T-helper 2 cell treated with Interferon-gamma antibody and Interleukin-4, amounts not matched to agents 100 ng/mL and 5 ng/mL, for 36 hours (primary cell): Measurements from ENCODE around the gene EFEMP2. TPM values are rescaled to one million over a fixed set of nuclear protein-coding genes. Genes with fewer than 3 reads are reported as not detected.
"Not testable (repeated sequence)": the region's sequence is repeated elsewhere in the genome, so short reads cannot be mapped to it uniquely, and the experiment has no call there.

Source experiments
- intact Hi-C: fragments of 100-400 bp; cut with micrococcal nuclease; formaldehyde crosslinking; loops from one replicate; pipeline ENCODE4 v1.15.1; 2023
- total RNA-seq: library from RNA; stranded (reverse); gene quantifications from 2 replicates; pipeline ENCODE4 v1.2.3, GENCODE V29; 2022

The EFEMP2 gene
- total RNA-seq, 1 donor from 2014 or later, result 5.4 TPM

DNA sequence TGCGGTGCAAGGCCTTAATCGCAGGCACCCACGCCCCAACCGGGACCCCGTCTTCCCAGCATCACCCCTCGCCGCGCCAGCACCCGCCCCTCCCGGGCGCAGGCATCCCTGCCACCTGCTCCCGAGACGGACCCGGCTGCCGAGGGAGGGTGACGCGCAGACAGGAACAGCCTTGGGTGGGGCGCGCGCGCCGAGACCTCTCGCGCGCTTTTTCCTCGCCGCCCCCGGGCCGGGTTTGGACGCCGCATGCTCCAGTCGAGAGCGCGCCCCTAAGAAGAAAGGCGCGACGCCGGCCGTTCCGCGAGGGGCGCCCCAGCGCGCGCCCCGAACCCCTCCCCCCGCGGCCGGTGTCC is 15.1 kb downstream of the EFEMP2 start:
- intact Hi-C loops, result no loop called here

DNA sequence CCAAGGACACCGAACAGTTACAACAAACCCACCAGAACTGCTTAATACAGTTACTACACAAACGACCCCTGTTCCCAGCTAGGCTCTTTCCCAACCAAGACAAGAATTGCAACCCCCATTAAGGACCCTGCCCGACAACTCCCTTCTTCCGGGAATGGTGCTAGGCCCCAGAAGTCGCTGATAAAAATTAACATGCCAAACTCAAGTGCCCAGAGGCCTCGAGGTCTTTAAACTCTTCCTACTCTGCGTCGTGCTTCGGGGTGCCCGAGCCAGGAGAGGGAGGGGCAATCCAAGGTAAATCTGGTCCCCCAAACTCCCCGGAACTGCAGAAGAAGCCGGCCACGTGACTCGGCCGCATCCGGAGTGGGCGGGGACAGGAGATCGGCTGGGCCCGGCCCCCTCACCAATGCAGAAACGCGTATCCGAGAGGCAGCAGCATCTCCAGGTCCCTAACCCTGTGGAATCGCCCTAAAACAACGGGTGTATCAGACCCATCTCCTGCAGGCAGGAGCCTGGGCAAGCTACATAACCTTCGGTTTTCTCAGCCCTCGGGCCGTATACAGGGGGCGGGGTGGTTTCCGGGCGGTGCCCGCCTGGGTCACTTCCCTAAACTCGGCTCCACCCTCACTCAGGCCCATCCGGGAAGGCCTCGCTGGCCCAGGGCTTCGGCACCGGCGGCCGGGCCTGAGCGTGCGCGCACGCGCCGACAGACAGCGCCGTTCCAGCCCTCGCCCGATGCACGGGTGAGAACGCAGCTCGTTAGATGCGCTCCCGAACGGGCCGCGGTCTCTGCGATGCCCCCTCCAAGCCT is 15.7 kb downstream of the EFEMP2 start:
- intact Hi-C loops, result no loop called here

DNA sequence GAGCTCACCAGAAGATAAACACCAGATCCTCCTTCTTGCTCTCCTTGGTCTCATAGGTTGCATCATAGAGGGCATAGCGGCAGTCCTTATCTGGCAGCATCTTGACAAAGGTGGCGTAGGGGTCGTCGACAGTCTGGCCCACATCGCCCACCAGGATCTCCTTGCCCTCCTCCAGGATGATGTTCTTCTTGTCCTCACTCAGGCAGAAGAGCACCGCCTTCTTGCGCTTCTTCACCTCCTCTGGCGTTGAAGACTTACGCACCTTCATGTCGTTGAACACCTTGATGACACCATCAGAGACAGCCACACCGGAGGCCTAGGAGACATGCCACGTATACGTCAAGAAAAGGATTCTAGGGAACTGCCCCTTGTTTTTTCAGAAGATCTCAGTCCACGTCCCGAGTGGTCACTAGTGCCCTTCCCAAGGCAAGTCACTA is 16.7 kb downstream of the EFEMP2 start:
- intact Hi-C loops, result no loop called here

DNA sequence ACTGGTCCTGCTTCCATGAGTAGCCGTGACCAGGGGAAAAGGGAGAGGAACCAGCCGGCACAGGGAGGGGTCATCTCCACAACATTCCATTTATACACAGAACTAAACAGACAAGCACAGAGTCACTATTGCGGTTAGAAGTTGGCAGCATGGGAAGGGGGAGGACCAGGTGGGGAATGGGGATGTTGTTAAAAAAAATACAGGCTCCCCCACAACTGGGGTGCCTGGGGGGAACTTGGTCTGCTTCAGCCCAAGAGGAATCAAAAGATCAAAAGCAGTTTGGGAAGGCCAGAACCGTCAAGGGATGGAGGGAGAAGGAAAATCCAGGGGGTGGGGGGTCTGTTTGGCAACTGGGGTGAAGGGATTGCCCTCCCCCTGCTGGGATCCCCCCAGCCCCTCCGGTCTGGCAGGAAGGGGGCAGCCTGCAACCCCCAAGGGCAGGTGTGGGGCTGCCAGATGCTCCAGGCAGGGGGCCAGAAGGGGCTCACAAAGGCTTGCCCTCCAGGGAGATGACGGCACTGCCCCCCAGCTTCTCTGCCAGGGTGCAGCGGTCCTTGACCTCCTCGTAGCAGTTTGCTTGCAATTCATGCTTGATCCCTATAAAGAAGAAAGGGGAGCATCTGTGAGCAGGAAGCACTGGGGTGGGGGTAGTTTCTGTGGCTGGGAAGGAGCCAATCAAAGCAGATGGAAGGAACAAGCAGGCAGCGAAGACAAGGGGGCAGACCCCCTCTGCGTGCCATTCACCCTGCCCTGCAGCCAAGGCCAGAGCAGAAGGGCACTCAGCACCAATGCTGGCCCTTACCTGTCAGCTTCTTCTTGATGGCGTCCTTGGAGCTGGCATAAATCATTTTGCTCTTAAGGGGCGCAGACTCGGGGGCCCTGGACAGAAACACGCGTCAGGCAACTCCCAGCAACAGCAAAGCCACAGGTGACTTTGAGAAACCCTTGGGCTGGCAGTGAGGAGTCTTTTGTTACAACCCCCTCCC is 17.5 kb downstream of the EFEMP2 start:
- intact Hi-C loops, result no loop called here

DNA sequence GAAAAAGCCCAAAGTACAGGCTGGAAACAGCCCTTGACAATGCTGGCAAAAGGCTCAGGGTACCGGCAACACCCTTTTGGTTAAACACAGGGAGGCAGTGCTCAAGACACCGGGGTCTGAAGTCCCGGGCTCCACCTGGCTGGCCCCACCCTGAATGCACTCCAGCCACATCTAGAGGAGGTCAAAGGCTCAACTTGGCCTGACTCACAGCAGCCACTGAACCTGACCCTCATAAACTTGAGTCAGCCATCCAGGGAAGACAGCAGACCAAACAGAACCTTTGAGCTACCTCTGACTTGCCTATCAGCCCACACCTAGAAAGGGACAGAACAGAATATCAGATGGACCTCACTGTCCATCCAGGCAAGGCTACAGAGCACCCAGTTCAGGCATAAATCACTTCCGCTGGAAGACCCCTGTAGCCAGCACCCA is 18.4 kb downstream of the EFEMP2 start:
- intact Hi-C loops, result no loop called here

DNA sequence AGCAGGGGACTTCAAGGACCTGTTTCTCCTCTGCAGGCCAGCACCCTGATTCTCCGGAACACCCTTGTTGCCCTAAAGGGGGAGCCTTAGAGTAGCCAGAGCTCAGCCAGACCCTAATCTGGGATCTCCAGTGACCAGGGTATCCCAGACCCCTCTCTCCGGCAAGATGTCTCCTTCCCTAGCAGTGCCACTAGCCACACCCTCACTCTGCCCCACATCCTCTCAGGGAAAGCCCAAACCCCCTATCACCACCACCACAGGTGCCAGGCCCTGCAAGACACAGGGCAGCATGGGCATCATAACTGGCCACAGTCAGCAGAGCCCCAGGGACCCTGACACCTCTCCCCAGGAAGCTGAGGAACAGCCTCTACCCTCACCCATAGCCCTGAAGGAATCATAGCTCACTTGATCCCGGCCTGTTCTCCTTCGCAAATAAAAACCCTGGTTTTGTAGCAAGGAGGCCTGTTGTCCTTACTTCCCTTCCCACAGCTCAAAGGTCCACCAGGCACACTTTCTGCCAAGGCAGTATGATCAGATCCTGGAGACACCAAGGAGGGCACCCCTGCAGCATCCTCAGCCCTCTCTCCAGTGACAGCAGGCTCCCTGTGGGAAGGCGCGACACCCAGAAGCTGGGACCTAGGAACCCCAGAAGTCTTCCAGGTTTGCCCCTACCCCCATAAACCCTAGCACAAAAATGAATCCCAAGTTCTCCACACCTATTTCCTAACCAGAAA is 19.2 kb downstream of the EFEMP2 start:
- intact Hi-C loops, result no loop called here

DNA sequence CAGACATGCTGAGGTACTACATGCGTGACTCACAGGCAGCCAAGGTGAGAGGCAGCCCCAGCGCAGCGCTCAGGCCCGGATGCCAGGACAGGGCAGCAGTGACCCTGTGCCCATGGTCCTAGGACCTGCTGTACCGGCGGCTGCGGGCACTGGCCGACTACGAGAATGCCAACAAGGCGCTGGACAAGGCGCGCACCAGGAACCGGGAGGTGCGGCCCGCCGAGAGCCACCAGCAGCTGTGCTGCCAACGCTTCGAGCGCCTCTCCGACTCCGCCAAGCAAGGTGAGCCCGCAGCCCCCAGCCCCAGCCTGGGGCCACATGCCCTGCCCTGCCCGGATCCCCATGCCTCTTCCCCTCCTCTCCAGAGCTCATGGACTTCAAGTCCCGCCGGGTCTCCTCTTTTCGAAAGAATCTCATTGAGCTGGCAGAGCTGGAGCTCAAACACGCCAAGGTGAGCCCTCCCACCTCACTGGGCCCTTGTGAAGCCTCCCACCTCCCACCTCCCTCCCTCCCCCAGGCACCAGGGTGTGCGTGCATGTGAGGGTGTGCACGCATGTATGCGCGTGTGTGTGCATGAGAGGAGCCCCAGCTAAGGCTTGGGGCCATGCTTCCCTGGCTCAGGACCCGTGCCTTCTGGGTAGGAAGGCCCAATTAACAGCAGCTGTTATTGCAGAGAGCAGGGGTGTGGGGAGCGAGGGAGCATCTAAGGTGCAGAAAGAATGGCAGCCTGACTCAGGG is 19.9 kb downstream of the EFEMP2 start:
- intact Hi-C loops, result no loop called here

DNA sequence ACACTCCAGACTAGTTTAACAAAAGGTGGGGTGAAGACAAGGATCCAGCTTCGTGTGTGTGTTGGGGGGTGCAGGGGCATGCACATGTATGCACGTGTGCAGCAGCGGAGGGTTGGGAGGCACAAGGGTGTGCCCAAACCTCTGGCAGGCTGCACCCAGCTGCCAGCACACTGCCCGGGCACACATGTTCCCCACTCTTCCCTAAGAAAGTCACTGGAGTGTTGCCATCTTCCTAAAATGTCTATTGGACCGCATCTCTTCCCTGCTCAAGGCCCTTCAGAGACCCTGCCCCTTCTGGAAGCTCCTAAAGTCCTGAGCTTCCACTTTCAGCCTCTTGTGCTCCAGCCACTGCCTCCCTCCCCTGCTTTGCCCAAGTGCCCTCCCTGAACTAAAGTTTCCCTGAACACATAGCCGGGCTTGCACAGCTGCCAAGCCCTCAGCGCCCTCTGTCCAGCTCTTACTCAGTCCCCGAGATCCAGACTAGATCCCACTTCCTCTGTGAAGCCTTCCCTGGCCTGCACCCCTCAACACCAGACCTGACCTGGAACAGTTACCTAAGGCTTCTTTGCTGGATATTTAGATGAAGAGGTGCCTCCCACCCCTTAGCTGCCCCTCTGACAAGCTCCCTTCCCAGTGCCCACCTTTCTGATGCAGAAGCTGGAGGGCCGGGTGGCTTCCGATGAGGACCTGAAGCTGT is 20.6 kb downstream of the EFEMP2 start:
- intact Hi-C loops, result no loop called here

DNA sequence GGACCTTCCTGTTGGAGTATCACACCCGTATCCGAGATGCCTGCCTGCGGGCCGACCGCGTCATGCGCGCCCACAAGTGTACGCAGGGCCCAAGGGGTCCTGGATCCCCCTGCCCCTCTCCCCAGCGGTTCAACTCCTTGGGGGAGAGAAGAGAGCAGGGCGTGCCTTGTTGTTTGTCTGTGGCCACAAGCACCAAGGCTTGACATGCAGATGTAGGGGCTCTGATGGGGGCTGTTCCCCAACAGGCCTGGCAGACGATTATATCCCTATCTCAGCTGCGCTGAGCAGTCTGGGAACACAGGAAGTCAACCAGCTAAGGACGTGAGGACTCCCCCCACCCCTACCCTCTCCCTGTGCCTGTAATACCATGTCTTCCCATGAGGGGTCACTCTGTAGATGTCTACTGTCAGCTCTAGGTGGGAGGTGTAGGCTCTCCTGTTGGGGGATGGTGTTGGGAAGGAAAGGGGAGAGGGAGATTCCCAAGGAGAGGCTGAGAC is 21.5 kb downstream of the EFEMP2 start:
- intact Hi-C loops, result no loop called here

DNA sequence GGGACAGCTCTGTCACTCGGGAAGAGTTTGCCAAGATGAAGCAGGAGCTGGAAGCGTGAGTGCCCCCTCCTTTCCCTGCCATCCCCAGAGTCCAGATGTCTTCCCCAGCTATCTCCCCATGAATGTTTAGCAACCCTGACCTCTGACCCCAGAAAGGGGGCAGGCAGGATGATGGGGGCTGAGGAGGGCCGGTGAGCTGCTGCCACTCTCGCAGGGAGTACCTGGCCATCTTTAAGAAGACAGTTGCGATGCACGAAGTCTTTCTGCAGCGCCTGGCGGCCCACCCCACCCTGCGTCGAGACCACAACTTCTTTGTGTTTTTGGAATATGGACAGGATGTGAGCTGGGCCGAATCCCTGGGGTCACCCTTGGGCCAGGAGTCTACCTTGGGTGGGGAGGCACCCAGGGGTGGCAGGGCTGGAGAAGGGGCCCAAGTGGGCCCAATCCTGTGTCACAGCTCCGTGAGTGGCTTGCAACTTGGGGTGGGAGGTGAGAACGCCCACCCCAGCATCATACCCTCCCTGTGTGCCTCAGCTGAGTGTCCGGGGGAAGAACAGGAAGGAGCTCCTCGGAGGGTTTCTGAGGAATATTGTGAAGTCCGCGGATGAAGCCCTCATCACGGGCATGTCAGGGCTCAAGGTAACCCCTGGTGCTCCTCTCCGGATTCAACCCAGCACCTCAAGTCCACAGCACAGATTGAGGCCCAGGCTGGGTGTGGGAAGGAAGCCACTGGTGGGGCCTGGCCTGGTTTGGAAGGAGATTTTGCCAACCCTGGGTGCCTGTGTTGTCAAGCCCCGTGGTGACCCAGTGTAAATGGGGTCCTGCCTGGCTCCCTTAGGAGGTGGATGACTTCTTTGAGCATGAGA is 22.1 kb downstream of the EFEMP2 start:
- intact Hi-C loops, result no loop called here

DNA sequence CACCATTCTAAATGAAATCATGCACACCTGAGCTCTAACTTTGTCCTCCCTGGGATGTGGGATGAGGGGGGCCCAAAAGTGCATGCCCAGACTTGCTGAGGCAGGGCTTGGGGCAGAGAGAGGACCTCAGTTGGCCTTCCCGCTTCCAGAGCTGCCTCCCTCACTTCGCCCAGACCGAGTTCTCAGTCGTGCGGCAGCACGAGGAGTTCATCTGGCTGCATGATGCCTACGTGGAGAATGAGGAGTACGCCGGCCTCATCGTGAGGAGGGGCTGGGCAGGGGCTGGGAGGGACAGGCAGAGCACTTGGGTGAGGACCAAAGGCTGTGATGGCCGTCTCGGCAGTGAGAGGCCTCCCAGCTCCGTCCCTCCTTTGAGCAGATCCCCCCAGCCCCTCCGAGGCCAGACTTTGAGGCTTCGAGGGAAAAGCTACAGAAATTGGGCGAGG is 22.8 kb downstream of the EFEMP2 start:
- intact Hi-C loops, result no loop called here

DNA sequence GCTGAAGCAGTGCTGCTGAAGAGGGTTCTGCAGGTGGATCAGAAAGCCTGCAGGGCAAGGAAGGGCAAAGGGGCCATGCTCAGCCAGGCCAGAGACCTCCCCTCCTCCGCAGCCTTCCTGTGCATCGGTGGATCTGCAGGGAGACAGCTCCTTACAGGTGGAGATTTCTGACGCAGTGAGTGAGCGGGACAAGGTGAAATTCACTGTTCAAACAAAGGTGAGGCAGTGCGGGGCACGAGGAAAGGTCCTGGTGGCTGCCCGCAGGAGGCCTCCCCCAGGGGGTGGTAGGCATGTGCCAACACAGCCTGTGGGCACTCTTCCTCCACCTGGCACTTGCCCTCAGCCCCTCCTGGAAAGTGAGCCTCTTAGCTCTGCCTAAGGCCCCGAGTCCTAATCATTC is 23.2 kb downstream of the EFEMP2 start:
- intact Hi-C loops, result no loop called here

DNA sequence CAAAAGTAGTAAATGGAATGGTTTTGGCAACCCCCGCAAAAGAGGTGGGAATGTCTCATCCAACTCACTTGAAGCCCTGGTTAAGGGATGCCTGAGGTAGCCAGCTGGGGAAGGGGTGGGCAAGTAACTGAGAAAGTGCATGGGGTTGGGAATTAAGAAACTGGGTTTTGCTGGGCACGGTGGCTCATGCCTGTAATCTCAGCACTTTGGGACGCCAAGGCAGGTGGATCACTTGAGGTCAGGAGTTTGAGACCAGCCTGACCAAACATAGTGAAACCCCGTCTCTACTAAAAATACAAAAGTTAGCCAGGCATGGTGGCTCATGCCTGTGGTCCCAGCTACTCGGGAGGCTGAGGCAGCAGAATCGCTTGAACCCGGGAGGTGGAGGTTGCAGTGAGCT is 23.9 kb downstream of the EFEMP2 start:
- intact Hi-C loops, result not testable (repeated sequence)

DNA sequence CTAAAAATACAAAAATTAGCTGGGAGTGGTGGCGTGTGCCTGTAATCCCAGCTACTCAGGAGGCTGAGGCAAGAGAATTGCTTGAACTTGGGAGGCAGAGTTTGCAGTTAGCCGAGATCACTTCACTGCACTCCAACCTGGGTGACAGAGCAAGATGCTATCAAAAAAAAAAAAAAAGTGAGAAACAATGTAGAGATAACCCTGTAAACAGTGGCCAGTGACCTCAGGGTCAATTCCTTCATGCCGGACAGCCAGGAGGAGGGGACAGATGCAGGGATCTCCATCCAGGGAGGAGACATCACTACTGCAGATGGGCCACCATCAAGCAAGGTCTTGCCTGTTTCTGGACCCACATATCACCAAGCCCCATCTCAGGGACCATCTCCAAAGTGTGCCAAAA is 24.9 kb downstream of the EFEMP2 start:
- intact Hi-C loops, result no loop called here

DNA sequence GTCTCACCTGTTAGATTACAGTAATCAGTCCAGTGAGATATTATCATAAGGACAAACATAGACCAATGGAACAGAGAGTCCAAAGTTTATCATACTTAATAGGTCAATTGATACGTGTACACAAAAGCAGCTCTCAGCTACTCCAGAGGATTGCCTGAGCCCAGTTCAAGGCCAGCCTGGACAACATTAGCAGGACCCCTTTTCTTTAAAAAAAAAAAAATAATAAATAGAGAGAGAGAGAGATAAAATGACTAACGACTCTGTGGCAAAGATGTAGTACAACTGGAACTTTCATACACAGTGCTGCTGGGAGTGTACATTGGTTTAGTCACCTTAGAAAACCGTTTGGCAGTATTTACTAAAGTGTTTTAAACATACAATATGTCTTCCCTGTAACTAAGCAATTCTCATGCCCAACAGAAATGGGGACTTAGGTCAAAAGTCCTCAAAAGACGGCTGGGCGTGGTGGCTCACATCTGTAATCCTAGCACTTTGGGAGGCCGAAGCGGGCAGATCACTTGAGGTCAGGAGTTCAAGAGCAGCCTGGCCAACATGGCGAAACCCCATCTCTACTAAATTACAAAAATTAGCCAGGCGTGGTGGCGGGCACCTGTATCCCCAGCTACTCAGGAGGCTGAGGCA is 28.2 kb downstream of the EFEMP2 start:
- intact Hi-C loops, result no loop called here

DNA sequence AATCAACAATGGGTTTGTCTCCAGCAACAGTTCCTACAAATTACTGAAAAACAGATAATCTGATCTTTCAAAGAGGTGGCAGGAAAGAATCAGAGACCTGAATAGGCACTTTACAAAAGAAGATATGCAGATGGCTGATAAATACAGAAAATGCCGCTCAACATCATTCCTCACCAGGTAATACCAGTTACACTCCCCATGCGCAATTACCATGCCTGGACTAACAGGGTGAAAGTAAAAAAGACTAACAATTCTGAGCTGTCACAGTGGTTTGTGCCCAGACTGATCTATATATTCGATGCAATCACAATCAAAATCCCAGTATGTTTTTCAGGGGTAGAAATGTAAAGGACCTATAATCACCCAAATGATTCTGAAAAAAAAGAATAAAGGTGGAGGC is 28.8 kb downstream of the EFEMP2 start:
- intact Hi-C loops, result no loop called here

DNA sequence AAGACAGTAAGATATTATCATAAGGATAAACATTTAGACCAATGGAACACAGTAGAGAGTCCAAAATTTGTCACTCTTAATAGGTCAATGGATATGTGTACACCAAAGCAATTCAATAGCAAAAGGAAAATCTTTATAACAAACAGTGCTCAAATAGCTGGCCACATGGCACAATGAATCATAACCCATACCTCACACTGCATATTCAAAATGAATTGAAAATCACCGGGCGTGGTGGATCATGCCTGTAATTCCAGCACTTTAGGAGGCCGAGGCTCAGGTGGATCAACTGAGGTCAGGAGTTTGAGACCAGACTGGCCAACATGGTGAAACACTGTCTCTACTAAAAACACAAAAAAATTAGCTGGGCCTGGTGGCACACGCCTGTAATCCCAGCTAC is 30.5 kb downstream of the EFEMP2 start:
- intact Hi-C loops, result no loop called here

DNA sequence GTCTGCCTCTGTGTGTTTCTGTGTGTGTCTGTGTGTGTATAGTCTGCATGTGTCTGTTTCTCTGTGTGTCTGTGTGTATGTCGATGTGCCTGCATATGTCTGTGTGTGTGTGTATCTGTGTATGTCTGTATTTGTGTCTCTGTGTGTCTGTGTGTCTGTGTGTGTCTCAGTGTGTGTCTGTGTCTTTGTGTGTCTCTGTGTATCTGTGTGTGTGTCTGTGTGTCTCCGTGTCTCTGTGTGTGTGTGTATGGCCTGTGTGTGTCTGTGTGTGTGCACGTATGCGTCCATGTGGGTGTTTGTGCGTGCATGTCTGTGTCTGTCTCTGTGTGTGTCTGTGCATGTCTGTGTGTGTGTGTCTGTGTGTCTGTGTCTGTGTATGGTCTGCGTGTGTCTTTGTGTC is 38.4 kb downstream of the EFEMP2 start:
- intact Hi-C loops, result no loop called here
